CD4-positive, alpha-beta T cell treated with Interleukin-12 subunit alpha and Interleukin-12 subunit beta, for 1 hour (primary cell): ENCODE data around the gene SPOP.
"Not testable (repeated sequence)": the region's sequence is repeated elsewhere in the genome, so short reads cannot be mapped to it uniquely, and the experiment has no call there.

ENCODE experiments used
- DNase-seq: peaks from one replicate; pipeline ENCODE4 v3.0.0-alpha.2; 2020

SPOP gene

GRCh38 chr17:49570540-49571242, 107.2 kb downstream of the SPOP start:
- no peak for DNase-seq

- not testable (repeated sequence) for DNase-seq
Observed at GRCh38 chr17:49568695-49569047, 109.2 kb downstream of the SPOP start.

GRCh38 chr17:49567871-49568694, 109.8 kb downstream of the SPOP start:
- peak; percentile 84 for DNase-seq

GRCh38 chr17:49567104-49567521, 110.8 kb downstream of the SPOP start:
- no peak for DNase-seq

GRCh38 chr17:49566668-49567071, 111.2 kb downstream of the SPOP start:
- no peak for DNase-seq

GRCh38 chr17:49565948-49566491, 111.9 kb downstream of the SPOP start:
- DNase-seq = no peak

- no peak for DNase-seq
Observed at GRCh38 chr17:49564638-49565037, 113.3 kb downstream of the SPOP start.

GRCh38 chr17:49557312-49558024, 120.4 kb downstream of the SPOP start:
- DNase-seq = peak; percentile 49

- peak; percentile 85 for DNase-seq
Observed at GRCh38 chr17:49556223-49556943, 121.5 kb downstream of the SPOP start.

- DNase-seq = no peak
Observed at GRCh38 chr17:49555495-49556222, 122.2 kb downstream of the SPOP start.

GRCh38 chr17:49554694-49555494, 123.0 kb downstream of the SPOP start:
- no peak for DNase-seq

GRCh38 chr17:49553676-49554335, 124.1 kb downstream of the SPOP start:
- DNase-seq = no peak

GRCh38 chr17:49552070-49552751, 125.7 kb downstream of the SPOP start:
- DNase-seq = no peak

GRCh38 chr17:49551221-49552069, 126.5 kb downstream of the SPOP start:
- DNase-seq = no peak

GRCh38 chr17:49550764-49551163, 127.1 kb downstream of the SPOP start:
- DNase-seq = not testable (repeated sequence)

GRCh38 chr17:49549691-49550678, 127.9 kb downstream of the SPOP start:
- DNase-seq = no peak

GRCh38 chr17:49549311-49549605, 128.6 kb downstream of the SPOP start:
- no peak for DNase-seq
